Measurements from ENCODE around the gene EP400.

The EP400 gene

DNA sequence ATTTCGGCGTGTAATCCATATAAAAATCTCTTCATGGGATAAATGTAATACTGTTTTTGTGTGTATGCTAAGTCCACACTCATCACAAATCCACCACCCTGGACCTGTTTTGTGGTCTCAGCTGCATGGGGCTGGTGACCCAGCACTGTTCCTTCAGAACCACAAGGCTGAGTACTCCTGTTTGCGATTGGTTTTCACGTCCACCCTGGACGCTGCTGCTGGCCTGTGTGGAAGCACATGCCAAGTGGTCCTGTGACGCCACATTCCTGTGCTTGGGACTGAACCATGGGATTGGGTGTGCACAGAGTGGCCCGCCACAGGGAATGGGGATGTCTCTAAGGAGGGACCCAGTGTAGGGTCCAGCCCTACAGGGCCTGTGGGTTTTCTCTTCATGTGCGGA is 16.4 kb upstream of the EP400 start:
- TF ChIP-seq ZFX (IDR thresholded peaks at IDR 0.05) = no peak
- TF ChIP-seq, protein P1, sequence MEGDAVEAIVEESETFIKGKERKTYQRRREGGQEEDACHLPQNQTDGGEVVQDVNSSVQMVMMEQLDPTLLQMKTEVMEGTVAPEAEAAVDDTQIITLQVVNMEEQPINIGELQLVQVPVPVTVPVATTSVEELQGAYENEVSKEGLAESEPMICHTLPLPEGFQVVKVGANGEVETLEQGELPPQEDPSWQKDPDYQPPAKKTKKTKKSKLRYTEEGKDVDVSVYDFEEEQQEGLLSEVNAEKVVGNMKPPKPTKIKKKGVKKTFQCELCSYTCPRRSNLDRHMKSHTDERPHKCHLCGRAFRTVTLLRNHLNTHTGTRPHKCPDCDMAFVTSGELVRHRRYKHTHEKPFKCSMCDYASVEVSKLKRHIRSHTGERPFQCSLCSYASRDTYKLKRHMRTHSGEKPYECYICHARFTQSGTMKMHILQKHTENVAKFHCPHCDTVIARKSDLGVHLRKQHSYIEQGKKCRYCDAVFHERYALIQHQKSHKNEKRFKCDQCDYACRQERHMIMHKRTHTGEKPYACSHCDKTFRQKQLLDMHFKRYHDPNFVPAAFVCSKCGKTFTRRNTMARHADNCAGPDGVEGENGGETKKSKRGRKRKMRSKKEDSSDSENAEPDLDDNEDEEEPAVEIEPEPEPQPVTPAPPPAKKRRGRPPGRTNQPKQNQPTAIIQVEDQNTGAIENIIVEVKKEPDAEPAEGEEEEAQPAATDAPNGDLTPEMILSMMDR (conservative IDR thresholded peaks at IDR 0.05) = no peak
- no peak overlapping the region for H3K27ac ChIP-seq

DNA sequence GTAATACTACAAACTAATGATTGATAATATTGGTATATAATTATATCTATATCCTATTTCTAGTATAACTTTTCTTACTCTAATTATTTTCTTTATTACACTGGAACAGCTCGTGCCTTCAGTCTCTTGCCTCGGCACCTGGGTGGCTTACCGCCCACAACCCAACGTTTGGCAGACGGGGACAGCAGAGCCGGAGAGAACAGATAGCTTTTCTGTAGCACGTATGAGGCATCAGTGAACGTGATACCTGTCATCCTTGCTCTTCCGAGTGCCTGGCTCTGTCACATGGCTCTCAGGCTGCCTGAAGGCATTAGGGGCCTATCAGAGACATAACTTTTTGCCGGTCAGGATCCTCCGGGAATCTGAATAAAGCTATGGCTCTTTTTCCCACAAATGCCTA is 15.2 kb upstream of the EP400 start:
- TF ChIP-seq, protein P1 (conservative IDR thresholded peaks at IDR 0.05) = no peak
- no peak for TF ChIP-seq ZFX (IDR thresholded peaks at IDR 0.05)

DNA sequence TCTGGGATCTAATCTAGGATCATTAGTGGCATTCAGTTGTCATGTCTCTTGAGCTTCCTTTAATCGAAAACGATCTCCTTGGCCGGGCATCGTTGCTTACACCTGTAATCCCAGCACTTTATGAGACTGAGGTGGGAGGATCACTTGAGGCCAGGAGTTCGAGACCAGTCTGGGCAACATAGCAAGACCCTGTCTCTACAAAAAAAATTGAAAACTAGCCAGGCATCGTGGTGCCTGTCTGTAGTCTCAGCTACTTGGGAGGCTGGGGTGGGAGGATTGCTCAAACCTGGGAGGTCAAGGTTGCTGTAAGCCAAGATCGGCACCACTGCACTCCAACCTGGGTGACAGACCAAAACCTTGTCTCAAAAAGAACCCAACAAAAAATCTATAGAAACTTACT is 11.7 kb upstream of the EP400 start:
- no peak overlapping the region for H3K27ac ChIP-seq
- no peak for TF ChIP-seq ZFX (IDR thresholded peaks at IDR 0.05)
- TF ChIP-seq, protein P1 (conservative IDR thresholded peaks at IDR 0.05) = no peak

More for the DNA sequence above, 15.2 kb upstream of the EP400 start:
- no peak overlapping the region for H3K27ac ChIP-seq

DNA sequence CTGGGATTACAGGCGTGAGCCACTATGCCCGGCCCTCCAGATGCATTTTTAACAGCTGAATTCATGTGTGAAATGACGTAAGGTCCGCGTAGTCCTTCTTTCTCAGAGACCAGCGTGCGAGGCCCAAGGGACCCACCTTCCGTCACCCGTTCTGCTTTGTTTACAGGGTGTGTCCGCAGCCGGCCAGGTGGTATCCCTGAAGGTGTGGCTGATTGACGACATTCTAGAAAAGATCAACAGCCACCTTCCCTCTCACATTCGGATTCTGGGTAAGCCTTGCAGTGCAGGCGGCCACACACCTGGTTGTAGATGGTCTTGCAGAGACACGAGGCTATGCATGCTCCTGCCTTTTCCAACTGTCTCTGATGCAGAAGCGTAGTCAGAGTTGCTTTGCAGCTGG is 10.7 kb upstream of the EP400 start:
- TF ChIP-seq ZFX (IDR thresholded peaks at IDR 0.05) = no peak
- H3K27ac ChIP-seq = no peak overlapping the region

DNA sequence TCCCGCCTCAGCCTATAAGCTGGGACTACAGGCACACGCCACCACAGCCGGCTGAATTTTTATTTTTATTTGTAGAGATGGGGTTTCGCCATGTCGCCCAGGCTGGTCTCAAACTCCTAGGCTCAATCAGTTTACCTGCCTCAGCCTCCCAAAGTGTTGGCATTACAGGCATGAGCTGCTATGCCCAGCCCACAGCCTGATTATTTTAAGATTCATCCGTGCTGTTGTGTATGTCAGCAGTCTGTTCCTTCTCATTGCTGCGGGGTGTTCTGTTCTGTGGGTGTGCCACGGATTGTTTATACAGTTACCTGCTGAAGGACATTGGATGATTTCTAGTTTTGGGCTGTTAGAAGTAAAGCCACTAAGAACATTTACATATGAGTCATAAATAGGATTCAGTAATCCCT is 9.6 kb upstream of the EP400 start:
- no peak overlapping the region for H3K27ac ChIP-seq
- no peak for TF ChIP-seq ZFX (IDR thresholded peaks at IDR 0.05)
- TF ChIP-seq, protein P1 (conservative IDR thresholded peaks at IDR 0.05) = no peak

DNA sequence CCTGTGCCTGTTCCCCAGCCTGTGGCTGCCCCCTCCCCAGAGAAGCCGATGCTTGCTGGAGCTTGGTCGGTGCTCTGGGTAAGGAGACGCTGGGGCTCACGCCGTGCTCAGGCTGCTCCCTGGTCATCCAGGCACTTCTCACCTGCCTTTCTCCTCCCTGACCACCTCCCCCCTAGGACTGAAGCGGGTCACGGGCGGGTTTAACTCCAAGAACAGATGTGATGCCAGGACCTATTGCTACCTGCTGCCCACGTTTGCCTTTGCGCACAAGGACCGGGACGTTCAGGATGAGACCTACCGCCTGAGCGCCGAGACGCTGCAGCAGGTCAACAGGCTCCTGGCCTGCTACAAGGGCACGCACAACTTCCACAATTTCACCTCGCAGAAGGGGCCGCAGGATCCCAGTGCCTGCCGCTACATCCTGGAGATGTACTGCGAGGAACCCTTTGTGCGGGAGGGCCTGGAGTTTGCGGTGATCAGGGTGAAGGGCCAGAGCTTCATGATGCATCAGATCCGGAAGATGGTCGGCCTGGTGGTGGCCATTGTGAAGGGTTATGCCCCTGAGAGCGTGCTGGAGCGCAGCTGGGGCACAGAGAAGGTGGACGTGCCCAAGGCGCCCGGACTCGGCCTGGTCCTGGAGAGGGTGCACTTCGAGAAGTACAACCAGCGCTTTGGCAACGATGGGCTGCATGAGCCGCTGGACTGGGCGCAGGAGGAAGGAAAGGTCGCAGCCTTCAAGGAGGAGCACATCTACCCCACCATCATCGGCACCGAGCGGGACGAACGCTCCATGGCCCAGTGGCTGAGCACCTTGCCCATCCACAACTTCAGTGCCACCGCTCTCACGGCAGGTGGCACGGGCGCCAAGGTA is 8.4 kb upstream of the EP400 start:
- TF ChIP-seq, protein P1 (conservative IDR thresholded peaks at IDR 0.05) = no peak
- no peak for TF ChIP-seq ZFX (IDR thresholded peaks at IDR 0.05)

DNA sequence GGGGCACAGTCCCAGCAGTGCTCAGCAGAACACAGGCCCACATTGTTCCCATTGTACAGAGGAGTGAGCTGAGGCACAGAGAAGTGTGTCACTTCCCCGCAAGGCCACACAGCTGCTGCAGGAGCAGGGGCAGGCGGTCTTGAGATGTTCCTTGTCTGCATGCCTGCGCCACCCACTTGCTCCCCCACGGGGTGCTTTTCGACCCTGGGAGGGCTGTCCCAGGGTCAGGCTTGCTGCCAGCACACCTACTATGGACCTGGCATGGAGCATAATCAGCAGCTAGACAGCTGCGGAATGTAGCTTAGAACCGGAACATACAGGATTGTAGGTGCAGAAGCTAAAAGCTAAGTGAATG is 7.8 kb upstream of the EP400 start:
- TF ChIP-seq ZFX (IDR thresholded peaks at IDR 0.05) = no peak
- TF ChIP-seq, protein P1 (conservative IDR thresholded peaks at IDR 0.05) = no peak
- no peak overlapping the region for H3K27ac ChIP-seq

More for the DNA sequence above, 8.4 kb upstream of the EP400 start:
- no peak overlapping the region for H3K27ac ChIP-seq

DNA sequence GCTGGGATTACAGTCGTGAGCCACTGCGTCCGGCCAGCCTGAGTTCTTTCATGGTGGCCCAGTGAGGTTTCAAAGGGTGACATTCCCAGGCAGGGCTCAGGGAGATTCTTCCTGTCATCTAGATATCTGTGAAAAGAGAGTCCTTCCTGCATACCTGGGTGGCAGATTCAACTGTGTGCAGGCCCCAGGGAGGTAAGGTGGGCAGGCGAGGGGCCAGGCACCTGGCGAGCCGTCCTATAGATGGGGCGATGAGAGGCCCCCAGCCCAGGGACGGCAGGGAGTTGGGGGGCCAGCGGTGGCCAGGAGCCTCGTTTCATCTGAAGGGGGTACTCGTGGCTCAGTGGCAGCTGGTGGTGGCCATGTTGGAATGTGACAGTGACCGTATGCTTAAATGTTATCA is 7.1 kb upstream of the EP400 start:
- TF ChIP-seq ZFX (IDR thresholded peaks at IDR 0.05) = no peak
- TF ChIP-seq, protein P1 (conservative IDR thresholded peaks at IDR 0.05) = no peak
- H3K27ac ChIP-seq = no peak overlapping the region
